Body of pancreas (tissue), 4 donors: ENCODE results near the gene ADD1.

ENCODE experiments used
- POLR2A ChIP-seq, 3 donors: fragments of 450-650 bp; IDR thresholded peaks; one replicate each; pipeline ENCODE4 v1.6.1; 2016; ENCODE audit warnings: antibody characterized with exemption in 3 of 3, mild to moderate bottlenecking in 2 of 3
- TF ChIP-seq, protein P1 (sequence below), 7 experiments: fragments of 450-650 bp in 4 of 7; fragments of 200-600 bp in 3 of 7; sonication (generic) in 3 of 7; IDR thresholded peaks; one replicate each; pipeline ENCODE4 v1.5.1; 2016 to 2019; ENCODE audit warnings: antibody characterized with exemption in 7 of 7

- TF ChIP-seq, protein P1, sequence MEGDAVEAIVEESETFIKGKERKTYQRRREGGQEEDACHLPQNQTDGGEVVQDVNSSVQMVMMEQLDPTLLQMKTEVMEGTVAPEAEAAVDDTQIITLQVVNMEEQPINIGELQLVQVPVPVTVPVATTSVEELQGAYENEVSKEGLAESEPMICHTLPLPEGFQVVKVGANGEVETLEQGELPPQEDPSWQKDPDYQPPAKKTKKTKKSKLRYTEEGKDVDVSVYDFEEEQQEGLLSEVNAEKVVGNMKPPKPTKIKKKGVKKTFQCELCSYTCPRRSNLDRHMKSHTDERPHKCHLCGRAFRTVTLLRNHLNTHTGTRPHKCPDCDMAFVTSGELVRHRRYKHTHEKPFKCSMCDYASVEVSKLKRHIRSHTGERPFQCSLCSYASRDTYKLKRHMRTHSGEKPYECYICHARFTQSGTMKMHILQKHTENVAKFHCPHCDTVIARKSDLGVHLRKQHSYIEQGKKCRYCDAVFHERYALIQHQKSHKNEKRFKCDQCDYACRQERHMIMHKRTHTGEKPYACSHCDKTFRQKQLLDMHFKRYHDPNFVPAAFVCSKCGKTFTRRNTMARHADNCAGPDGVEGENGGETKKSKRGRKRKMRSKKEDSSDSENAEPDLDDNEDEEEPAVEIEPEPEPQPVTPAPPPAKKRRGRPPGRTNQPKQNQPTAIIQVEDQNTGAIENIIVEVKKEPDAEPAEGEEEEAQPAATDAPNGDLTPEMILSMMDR (IDR thresholded peaks at IDR 0.05) = no peak
- TF ChIP-seq POLR2A (IDR thresholded peaks at IDR 0.05) = no peak
Measured at GRCh38 chr4:2932951-2933565, 89.4 kb downstream of the ADD1 start.
